Measurements from ENCODE around the gene TRAF5. TPM values are rescaled to one million over a fixed set of nuclear protein-coding genes. Genes with fewer than 3 reads are reported as not detected.

The TRAF5 gene
- polyA plus RNA-seq, 2 of the 4 experiments (the other 2 are of a cell fraction) = 8.2 to 14.6 TPM

DNA sequence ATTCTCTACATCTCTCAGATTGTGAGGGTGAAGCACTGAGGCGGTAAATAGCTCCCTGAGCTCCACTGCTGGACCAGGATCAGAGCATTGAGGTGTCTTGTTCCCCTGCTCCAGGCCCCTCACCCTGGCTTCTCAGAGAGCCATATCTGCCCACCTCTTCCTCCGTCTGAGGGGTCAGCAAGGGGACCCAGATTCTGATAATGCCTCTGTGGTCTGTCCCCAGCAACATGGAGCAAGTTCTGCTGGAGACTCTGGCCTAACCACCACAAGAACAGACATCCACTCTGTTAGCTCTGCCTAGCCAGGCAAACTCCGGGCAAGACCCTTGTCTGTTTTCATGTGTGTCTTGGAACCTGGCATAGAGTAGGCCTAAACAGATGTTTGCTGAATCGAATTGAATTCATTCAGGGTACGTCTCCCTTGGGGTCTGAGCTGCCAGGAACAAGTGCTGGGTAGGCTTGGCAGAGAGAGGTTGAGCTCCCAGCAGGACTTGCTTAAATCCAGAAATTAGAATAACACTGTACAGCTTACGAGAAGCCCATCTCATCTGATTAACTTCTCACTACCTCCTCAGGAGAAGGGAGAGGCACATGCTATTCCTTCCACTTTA, 2.3 kb downstream of the TRAF5 start:
- no peak for DNase-seq (ENCODE audit: low read depth in 1 of 2, low spot score in 1 of 2)
- Histone ChIP-seq H3K27ac (no peak overlapping the region), H3K9me3 (no peaks in the 10 kb centered on the region), H3K4me3 (no peak overlapping the region), H3K4me1 (peaks cover 37% of the 10 kb centered on the region), H3K4me2 (no peak overlapping the region)
- 93% methylated on average over 6 of the region's 6 CpGs for WGBS (ENCODE audit: missing lambda C conversion rate)
- ChIA-PET POLR2A (interaction anchor here (0.9 kb wide), 1 partner anchor 54 kb away, joined by 5 read pairs; no protein-coding TSS in a partner anchor), CTCF (interaction anchor here (0.6 to 10.2 kb wide), 5 partner anchors 9 to 326 kb away, joined by 3 to 135 read pairs (median 5); no protein-coding TSS in a partner anchor)
- ATAC-seq = no peak
- FAIRE-seq = no peak
- TF ChIP-seq RARB (CRISPR knock-in tag; IDR thresholded peaks at IDR 0.05) (no peak), RNF2 (IDR thresholded peaks at IDR 0.05; ENCODE audit: borderline replicate concordance, low read depth) (no peak), RAD21 (conservative IDR thresholded peaks at IDR 0.05 in 1 of 2, IDR thresholded peaks at IDR 0.05 in 1 of 2) (no peak), FOXS1 (CRISPR knock-in tag; IDR thresholded peaks at IDR 0.05) (no peak), FOSL2 (IDR thresholded peaks at IDR 0.05) (no peak), FOSL2 (CRISPR knock-in tag; IDR thresholded peaks at IDR 0.05) (no peak)
- TF ChIP-seq, protein P1, sequence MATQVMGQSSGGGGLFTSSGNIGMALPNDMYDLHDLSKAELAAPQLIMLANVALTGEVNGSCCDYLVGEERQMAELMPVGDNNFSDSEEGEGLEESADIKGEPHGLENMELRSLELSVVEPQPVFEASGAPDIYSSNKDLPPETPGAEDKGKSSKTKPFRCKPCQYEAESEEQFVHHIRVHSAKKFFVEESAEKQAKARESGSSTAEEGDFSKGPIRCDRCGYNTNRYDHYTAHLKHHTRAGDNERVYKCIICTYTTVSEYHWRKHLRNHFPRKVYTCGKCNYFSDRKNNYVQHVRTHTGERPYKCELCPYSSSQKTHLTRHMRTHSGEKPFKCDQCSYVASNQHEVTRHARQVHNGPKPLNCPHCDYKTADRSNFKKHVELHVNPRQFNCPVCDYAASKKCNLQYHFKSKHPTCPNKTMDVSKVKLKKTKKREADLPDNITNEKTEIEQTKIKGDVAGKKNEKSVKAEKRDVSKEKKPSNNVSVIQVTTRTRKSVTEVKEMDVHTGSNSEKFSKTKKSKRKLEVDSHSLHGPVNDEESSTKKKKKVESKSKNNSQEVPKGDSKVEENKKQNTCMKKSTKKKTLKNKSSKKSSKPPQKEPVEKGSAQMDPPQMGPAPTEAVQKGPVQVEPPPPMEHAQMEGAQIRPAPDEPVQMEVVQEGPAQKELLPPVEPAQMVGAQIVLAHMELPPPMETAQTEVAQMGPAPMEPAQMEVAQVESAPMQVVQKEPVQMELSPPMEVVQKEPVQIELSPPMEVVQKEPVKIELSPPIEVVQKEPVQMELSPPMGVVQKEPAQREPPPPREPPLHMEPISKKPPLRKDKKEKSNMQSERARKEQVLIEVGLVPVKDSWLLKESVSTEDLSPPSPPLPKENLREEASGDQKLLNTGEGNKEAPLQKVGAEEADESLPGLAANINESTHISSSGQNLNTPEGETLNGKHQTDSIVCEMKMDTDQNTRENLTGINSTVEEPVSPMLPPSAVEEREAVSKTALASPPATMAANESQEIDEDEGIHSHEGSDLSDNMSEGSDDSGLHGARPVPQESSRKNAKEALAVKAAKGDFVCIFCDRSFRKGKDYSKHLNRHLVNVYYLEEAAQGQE (IDR thresholded peaks at IDR 0.05) = no peak
- TF ChIP-seq, protein P2, sequence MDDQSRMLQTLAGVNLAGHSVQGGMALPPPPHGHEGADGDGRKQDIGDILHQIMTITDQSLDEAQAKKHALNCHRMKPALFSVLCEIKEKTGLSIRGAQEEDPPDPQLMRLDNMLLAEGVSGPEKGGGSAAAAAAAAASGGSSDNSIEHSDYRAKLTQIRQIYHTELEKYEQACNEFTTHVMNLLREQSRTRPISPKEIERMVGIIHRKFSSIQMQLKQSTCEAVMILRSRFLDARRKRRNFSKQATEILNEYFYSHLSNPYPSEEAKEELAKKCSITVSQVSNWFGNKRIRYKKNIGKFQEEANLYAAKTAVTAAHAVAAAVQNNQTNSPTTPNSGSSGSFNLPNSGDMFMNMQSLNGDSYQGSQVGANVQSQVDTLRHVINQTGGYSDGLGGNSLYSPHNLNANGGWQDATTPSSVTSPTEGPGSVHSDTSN (IDR thresholded peaks at IDR 0.05) = no peak

DNA sequence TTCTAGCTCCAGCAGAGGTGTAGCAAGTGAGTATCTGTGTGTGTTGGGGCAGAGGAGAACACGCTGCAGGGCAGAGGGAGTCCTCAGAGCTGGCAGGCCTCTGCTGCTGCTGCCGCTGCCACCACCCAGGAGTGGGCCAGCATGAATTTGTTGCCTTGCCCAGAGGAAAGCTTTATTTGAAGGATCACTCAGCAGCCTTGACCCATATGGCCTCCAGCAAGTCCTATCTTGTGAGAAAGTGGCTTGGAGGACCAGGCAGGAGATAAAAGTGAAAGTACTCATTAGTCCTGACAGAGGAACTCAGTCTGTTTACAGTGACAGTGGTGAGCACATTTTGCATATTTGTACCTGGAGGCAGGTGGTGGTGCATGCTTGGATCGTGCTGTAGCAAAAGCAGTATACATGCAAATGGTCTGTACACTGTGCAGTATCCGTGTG, 3.1 kb downstream of the TRAF5 start:
- Histone ChIP-seq H3K4me1 (peaks cover 40% of the 10 kb centered on the region), H3K9me3 (no peaks in the 10 kb centered on the region), H3K4me3 (no peak overlapping the region), H3K27ac (no peak overlapping the region), H3K4me2 (no peak overlapping the region)
- ATAC-seq (no peak), FAIRE-seq (no peak), DNase-seq (ENCODE audit: low read depth in 1 of 2, low spot score in 1 of 2) (no peak)
- 94% methylated on average over 4 of the region's 4 CpGs for WGBS (ENCODE audit: missing lambda C conversion rate)
- ChIA-PET POLR2A (no interaction called here), CTCF (interaction anchor here (0.5 to 10.2 kb wide), 4 partner anchors 9 to 277 kb away, joined by 3 to 135 read pairs (median 4); no protein-coding TSS in a partner anchor)
- TF ChIP-seq HOXB5 (CRISPR knock-in tag; IDR thresholded peaks at IDR 0.05) = no peak
- TF ChIP-seq SREBF2 (IDR thresholded peaks at IDR 0.05) = no peak
- TF ChIP-seq, protein P1 (IDR thresholded peaks at IDR 0.05) = no peak
- TF ChIP-seq, protein P3, sequence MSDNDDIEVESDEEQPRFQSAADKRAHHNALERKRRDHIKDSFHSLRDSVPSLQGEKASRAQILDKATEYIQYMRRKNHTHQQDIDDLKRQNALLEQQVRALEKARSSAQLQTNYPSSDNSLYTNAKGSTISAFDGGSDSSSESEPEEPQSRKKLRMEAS (IDR thresholded peaks at IDR 0.05) = no peak
- no peak for TF ChIP-seq BHLHE40 (IDR thresholded peaks at IDR 0.05; ENCODE audit: low read depth, low read length)
- TF ChIP-seq, protein P2 (IDR thresholded peaks at IDR 0.05) = no peak
- TF ChIP-seq KDM1A (IDR thresholded peaks at IDR 0.05; ENCODE audit: low read depth) = no peak
- TF ChIP-seq EHMT2 (IDR thresholded peaks at IDR 0.05; ENCODE audit: low read depth) = no peak
- TF ChIP-seq CBX2 (IDR thresholded peaks at IDR 0.05; ENCODE audit: borderline replicate concordance, low read depth) = no peak
- TF ChIP-seq HOXA7 (CRISPR knock-in tag; IDR thresholded peaks at IDR 0.05) = no peak
- TF ChIP-seq GATA3 (IDR thresholded peaks at IDR 0.05; ENCODE audit: borderline replicate concordance) = no peak
- TF ChIP-seq ZC3H11A (IDR thresholded peaks at IDR 0.05) = no peak
- no peak for TF ChIP-seq HOXB13 (CRISPR knock-in tag; IDR thresholded peaks at IDR 0.05; ENCODE audit: low read depth)
- no peak for TF ChIP-seq HDAC2 (IDR thresholded peaks at IDR 0.05)
- no peak for TF ChIP-seq JUN (IDR thresholded peaks at IDR 0.05)
- no peak for TF ChIP-seq POLR2AphosphoS2 (conservative IDR thresholded peaks at IDR 0.05; ENCODE audit: low read length)
